Central memory CD8-positive, alpha-beta T cell (primary cell): Measurements from ENCODE around the gene TRAF2.
"Not testable (repeated sequence)": the region's sequence is repeated elsewhere in the genome, so short reads cannot be mapped to it uniquely, and the experiment has no call there.

Experiments
- ATAC-seq: fragments of 150-1000 bp; cut with Tn5 transposase; replicated peaks from 2 replicates; pipeline ENCODE4 v1.10.0; 2022; ENCODE audit warnings: mild to moderate bottlenecking, moderate FRiP score, moderate number of reproducible peaks; ENCODE audit not compliant: poor library complexity, severe bottlenecking; ENCODE audit errors: extremely low read depth
- DNase-seq, 2 donors: peaks; one replicate each; pipeline ENCODE4 v3.0.0; 2021; ENCODE audit warnings: low spot score in 2 of 2
- H3K27ac Mint-ChIP-seq: one replicate; pipeline ENCODE4 v1.8.0; 2022; ENCODE audit warnings: low read depth, mild to moderate bottlenecking, moderate library complexity, mixed read lengths
- H3K27me3 Mint-ChIP-seq: one replicate; pipeline ENCODE4 v1.8.0; 2022; ENCODE audit warnings: mixed read lengths
- H3K36me3 Mint-ChIP-seq: one replicate; pipeline ENCODE4 v1.8.0; 2022; ENCODE audit warnings: mild to moderate bottlenecking, moderate library complexity, mixed read lengths; ENCODE audit not compliant: insufficient read depth
- H3K4me1 Mint-ChIP-seq: one replicate; pipeline ENCODE4 v1.8.0; 2022; ENCODE audit warnings: mixed read lengths
- H3K4me3 Mint-ChIP-seq: one replicate; pipeline ENCODE4 v1.8.0; 2022; ENCODE audit warnings: mild to moderate bottlenecking, moderate library complexity, mixed read lengths
- H3K9me3 Mint-ChIP-seq: one replicate; pipeline ENCODE4 v1.8.0; 2022; ENCODE audit warnings: mixed read lengths

TRAF2 gene

GRCh38 chr9:136885950-136886578 lies at the start of gene TRAF2:
TRAF2 (plus strand) TSS chr9:136886516; CDS start chr9:136898741, 12,225 bp downstream.
- Mint-ChIP-seq H3K4me1 (peaks cover 20% of the 10 kb centered on the region), H3K27me3 (no peaks in the 10 kb centered on the region), H3K27ac (peak within 1 kb of the TSS; percentile 77), H3K4me3 (peak within 1 kb of the TSS; percentile 73), H3K9me3 (no peaks in the 10 kb centered on the region), H3K36me3 (peaks cover 3% of the 10 kb centered on the region)
- DNase-seq (peak; percentile 91 to 97), ATAC-seq (peak; percentile 89)

- Mint-ChIP-seq H3K27me3 (no peaks in the 10 kb centered on the region), H3K27ac (no peak overlapping the region), H3K9me3 (no peaks in the 10 kb centered on the region), H3K4me3 (no peak overlapping the region), H3K36me3 (peaks cover 8% of the 10 kb centered on the region), H3K4me1 (peaks cover 10% of the 10 kb centered on the region)
- no peak for DNase-seq
- no peak for ATAC-seq
Observed at GRCh38 chr9:136837146-136837855, 49.0 kb upstream of the TRAF2 start.

- H3K27me3 Mint-ChIP-seq, H3K9me3 Mint-ChIP-seq, ATAC-seq, DNase-seq, H3K36me3 Mint-ChIP-seq, H3K4me3 Mint-ChIP-seq, H3K27ac Mint-ChIP-seq: not testable (repeated sequence)
- H3K4me1 Mint-ChIP-seq: peaks cover 12% of the 10 kb centered on the region
Observed at GRCh38 chr9:136837856-136838277, 48.4 kb upstream of the TRAF2 start.

GRCh38 chr9:136838314-136839228 lies 47.7 kb upstream of the TRAF2 start:
- H3K27ac Mint-ChIP-seq: no peak overlapping the region
- no peak for ATAC-seq

GRCh38 chr9:136839229-136840139 lies 46.8 kb upstream of the TRAF2 start:
- Mint-ChIP-seq H3K27me3 (no peaks in the 10 kb centered on the region), H3K27ac (no peak overlapping the region), H3K36me3 (peaks cover 19% of the 10 kb centered on the region), H3K9me3 (no peaks in the 10 kb centered on the region), H3K4me3 (no peak overlapping the region), H3K4me1 (peaks cover 12% of the 10 kb centered on the region)
- DNase-seq: no peak
- no peak for ATAC-seq

More at GRCh38 chr9:136838314-136839228, 47.7 kb upstream of the TRAF2 start:
- Mint-ChIP-seq H3K36me3 (peaks cover 14% of the 10 kb centered on the region), H3K4me1 (peaks cover 12% of the 10 kb centered on the region), H3K4me3 (no peak overlapping the region), H3K27me3 (no peaks in the 10 kb centered on the region), H3K9me3 (no peaks in the 10 kb centered on the region)
- no peak for DNase-seq

GRCh38 chr9:136840140-136840876 lies 46.0 kb upstream of the TRAF2 start:
- no peaks in the 10 kb centered on the region for H3K9me3 Mint-ChIP-seq
- H3K27ac Mint-ChIP-seq: no peak overlapping the region
- DNase-seq (no peak), ATAC-seq (no peak)
- no peak overlapping the region for H3K4me3 Mint-ChIP-seq
- peaks cover 22% of the 10 kb centered on the region for H3K36me3 Mint-ChIP-seq
- no peaks in the 10 kb centered on the region for H3K27me3 Mint-ChIP-seq
- H3K4me1 Mint-ChIP-seq: peaks cover 12% of the 10 kb centered on the region

GRCh38 chr9:136840877-136841645 lies 45.3 kb upstream of the TRAF2 start:
- Mint-ChIP-seq H3K27me3 (no peaks in the 10 kb centered on the region), H3K4me1 (peaks cover 12% of the 10 kb centered on the region), H3K9me3 (no peaks in the 10 kb centered on the region), H3K27ac (no peak overlapping the region), H3K36me3 (peaks cover 24% of the 10 kb centered on the region), H3K4me3 (no peak overlapping the region)
- ATAC-seq: no peak
- DNase-seq: no peak

GRCh38 chr9:136841646-136842379 lies 44.5 kb upstream of the TRAF2 start:
- not testable (repeated sequence) for H3K9me3 Mint-ChIP-seq, H3K27me3 Mint-ChIP-seq, DNase-seq, ATAC-seq
- Mint-ChIP-seq H3K27ac (peak overlapping the region; percentile 59), H3K36me3 (peaks cover 28% of the 10 kb centered on the region), H3K4me1 (peaks cover 12% of the 10 kb centered on the region), H3K4me3 (peak overlapping the region; percentile 90)

- peak; percentile 91 for ATAC-seq
- Mint-ChIP-seq H3K27ac (peak within 1 kb of the TSS; percentile 78), H3K4me1 (peaks cover 15% of the 10 kb centered on the region), H3K36me3 (peaks cover 33% of the 10 kb centered on the region), H3K4me3 (peak within 1 kb of the TSS; percentile 90)
- peak; percentile 69 to 74 for DNase-seq
- not testable (repeated sequence) for H3K27me3 Mint-ChIP-seq, H3K9me3 Mint-ChIP-seq
Observed at GRCh38 chr9:136842380-136842948, 43.9 kb upstream of the TRAF2 start, which contains the start of gene AJM1. AJM1 (plus strand) TSS chr9:136842478; CDS start chr9:136844415, 1,937 bp downstream.

- Mint-ChIP-seq H3K4me1 (peaks cover 22% of the 10 kb centered on the region), H3K4me3 (peak overlapping the region; percentile 90), H3K36me3 (peaks cover 40% of the 10 kb centered on the region), H3K27ac (peak overlapping the region; percentile 78)
- H3K9me3 Mint-ChIP-seq, ATAC-seq, H3K27me3 Mint-ChIP-seq, DNase-seq: not testable (repeated sequence)
Observed at GRCh38 chr9:136843159-136843800, 43.0 kb upstream of the TRAF2 start.
